Fibroblast of the aortic adventitia (primary cell): Measurements from ENCODE around the gene XRRA1. TPM values are rescaled to one million over a fixed set of nuclear protein-coding genes. Genes with fewer than 3 reads are reported as not detected.

Experiments used
- DNase-seq: peaks from one replicate; pipeline ENCODE4 v3.0.0-alpha.2; 2010; ENCODE audit warnings: low read depth
- H3K4me3 ChIP-seq: 2 replicates; pipeline ENCODE4 v1.5.1; 2011; ENCODE audit warnings: low read depth, mild to moderate bottlenecking, control low read depth, low read length, moderate library complexity
- total RNA-seq: library from RNA; depleted of rRNA; stranded (reverse); fragments of >200 nt; gene quantifications from 2 replicates; pipeline ENCODE4 v1.2.3, GENCODE V29; 2012; ENCODE audit warnings: low replicate concordance
- TF ChIP-seq, protein P1 (sequence below): IDR thresholded peaks from 2 replicates; pipeline ENCODE4 v1.5.1; 2011; ENCODE audit warnings: mild to moderate bottlenecking, low read length, control low read depth, inconsistent platforms; ENCODE audit not compliant: insufficient read depth

Gene XRRA1
- total RNA-seq, 1 donor = 14.5 TPM

DNA sequence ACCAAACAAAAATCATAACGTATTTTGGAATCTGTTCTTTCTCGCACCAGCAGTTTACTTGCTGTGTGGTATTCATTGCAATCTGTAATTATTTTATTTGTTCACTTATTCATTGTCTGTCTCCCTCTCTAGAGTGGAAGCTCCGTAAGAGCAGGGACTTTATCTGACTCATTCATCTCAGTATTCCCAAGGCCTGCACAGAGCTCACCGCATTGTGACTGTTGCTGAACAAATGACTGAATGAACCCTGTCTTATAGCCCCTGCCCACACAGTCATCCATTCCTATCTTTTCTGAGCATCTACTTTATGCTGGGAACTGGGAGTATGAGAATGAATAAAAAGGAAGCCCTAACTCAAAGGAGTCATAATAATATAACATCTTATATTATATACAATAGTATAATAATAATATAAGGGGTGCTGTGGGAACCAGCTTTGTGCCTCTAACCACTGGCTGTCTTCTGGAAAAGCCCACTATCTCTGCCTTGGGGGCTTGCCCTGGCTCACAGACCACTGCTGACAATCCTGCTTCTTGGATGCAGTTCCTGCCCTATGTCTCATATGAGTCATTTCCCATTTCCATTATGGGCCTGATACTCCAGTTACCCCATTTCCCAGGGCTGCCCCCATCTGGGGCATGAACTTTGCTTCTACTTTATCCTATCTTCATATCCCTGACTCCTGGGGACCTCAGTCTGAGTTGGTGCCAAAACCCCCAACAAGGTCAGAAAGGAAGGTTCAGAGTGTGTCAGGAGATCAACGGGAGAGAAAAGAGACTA is 11.0 kb downstream of the XRRA1 start:
- TF ChIP-seq, protein P1, sequence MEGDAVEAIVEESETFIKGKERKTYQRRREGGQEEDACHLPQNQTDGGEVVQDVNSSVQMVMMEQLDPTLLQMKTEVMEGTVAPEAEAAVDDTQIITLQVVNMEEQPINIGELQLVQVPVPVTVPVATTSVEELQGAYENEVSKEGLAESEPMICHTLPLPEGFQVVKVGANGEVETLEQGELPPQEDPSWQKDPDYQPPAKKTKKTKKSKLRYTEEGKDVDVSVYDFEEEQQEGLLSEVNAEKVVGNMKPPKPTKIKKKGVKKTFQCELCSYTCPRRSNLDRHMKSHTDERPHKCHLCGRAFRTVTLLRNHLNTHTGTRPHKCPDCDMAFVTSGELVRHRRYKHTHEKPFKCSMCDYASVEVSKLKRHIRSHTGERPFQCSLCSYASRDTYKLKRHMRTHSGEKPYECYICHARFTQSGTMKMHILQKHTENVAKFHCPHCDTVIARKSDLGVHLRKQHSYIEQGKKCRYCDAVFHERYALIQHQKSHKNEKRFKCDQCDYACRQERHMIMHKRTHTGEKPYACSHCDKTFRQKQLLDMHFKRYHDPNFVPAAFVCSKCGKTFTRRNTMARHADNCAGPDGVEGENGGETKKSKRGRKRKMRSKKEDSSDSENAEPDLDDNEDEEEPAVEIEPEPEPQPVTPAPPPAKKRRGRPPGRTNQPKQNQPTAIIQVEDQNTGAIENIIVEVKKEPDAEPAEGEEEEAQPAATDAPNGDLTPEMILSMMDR = no peak
- DNase-seq = peak; percentile 30
- H3K4me3 ChIP-seq = no peak overlapping the region

DNA sequence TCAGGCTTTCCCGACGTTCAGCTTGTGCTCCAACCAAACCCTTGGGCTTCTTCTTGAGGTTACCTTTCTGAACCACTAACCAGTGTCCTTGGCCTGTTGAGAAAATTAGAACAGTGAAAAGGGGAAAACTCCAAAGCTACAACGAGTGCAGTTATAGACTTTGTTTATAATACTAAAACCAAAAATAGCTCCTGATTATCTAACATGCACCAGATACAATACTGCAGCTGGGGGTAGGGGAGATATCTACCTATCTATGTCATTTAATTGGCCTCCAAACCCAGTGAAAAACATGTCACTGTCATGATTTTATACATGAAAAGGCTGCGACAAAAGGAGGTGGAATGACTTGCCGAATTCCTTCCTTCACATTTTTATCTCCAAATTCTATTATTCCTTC is 11.9 kb downstream of the XRRA1 start:
- TF ChIP-seq, protein P1 = no peak
- no peak overlapping the region for H3K4me3 ChIP-seq
- no peak for DNase-seq

DNA sequence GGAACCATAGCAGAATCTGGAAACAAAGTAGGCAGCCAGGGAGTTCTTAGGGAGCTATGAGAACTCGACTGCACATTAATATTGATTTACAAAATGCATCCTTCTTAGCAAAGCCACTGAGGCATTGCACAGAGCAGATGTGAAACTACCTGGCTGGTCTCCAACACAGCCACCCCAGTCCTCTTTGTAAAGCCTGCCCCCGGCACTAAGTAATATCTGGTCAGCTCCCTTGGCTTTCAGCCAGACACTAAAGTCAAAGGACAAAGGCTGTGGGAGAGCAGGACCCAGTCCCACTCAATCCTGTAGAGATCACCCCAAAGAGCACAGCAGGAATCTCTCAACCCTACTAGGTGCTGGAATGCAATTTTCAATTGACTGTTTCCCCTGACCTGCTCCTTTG is 12.8 kb downstream of the XRRA1 start:
- no peak for DNase-seq
- H3K4me3 ChIP-seq = no peak overlapping the region
- TF ChIP-seq, protein P1 = no peak

- DNase-seq = no peak
- H3K4me3 ChIP-seq = no peak overlapping the region
- TF ChIP-seq, protein P1 = no peak
Measured at GRCh38 chr11:74935285-74935684, 13.6 kb downstream of the XRRA1 start.

- DNase-seq = no peak
- TF ChIP-seq, protein P1 = no peak
- no peak overlapping the region for H3K4me3 ChIP-seq
Measured at GRCh38 chr11:74933765-74934164, 15.1 kb downstream of the XRRA1 start.

DNA sequence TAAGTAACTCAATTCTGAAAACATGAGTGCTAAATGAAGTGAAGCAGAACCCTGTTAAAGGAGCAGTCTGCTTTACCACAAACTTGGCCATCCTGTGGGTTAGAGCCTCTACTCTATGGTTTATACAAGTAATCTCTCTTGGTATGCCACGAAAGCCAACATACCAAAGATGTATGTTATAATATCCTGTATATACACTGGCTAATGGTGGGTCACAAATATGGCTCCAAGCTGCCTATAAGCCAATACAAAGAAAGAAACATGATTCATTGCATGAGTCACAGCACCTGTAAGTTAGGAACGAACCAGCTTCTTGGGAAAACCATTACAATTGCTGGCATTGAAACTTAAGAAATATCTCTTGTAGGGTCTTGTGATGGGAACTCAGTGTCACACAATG is 16.1 kb downstream of the XRRA1 start:
- peak; percentile 58 for DNase-seq
- H3K4me3 ChIP-seq = no peak overlapping the region
- TF ChIP-seq, protein P1 = no peak

- TF ChIP-seq, protein P1 = no peak
- peak; percentile 34 for DNase-seq
Measured at GRCh38 chr11:74932169-74932568, 16.7 kb downstream of the XRRA1 start.

More at GRCh38 chr11:74932169-74932568, 16.7 kb downstream of the XRRA1 start:
- H3K4me3 ChIP-seq = no peak overlapping the region
